Activated naive CD4-positive, alpha-beta T cell treated with anti-CD3 and anti-CD28 coated beads, Interleukin-2, amount 50 U/mL, for 24 hours (primary cell): Measurements from ENCODE around the gene PHKG2.

Experiments used
- H3K27ac Mint-ChIP-seq: one replicate; pipeline ENCODE4 v1.8.0; 2021; ENCODE audit warnings: mild to moderate bottlenecking, mixed read lengths
- H3K27me3 Mint-ChIP-seq: one replicate; pipeline ENCODE4 v1.8.0; 2021; ENCODE audit warnings: mixed read lengths
- H3K36me3 Mint-ChIP-seq: one replicate; pipeline ENCODE4 v1.8.0; 2021; ENCODE audit warnings: mixed read lengths
- H3K4me1 Mint-ChIP-seq: one replicate; pipeline ENCODE4 v1.8.0; 2021; ENCODE audit warnings: mixed read lengths
- H3K4me3 Mint-ChIP-seq: one replicate; pipeline ENCODE4 v1.8.0; 2021; ENCODE audit warnings: mild to moderate bottlenecking, mixed read lengths
- H3K9me3 Mint-ChIP-seq: one replicate; pipeline ENCODE4 v1.8.0; 2021; ENCODE audit warnings: mixed read lengths

The PHKG2 gene

DNA sequence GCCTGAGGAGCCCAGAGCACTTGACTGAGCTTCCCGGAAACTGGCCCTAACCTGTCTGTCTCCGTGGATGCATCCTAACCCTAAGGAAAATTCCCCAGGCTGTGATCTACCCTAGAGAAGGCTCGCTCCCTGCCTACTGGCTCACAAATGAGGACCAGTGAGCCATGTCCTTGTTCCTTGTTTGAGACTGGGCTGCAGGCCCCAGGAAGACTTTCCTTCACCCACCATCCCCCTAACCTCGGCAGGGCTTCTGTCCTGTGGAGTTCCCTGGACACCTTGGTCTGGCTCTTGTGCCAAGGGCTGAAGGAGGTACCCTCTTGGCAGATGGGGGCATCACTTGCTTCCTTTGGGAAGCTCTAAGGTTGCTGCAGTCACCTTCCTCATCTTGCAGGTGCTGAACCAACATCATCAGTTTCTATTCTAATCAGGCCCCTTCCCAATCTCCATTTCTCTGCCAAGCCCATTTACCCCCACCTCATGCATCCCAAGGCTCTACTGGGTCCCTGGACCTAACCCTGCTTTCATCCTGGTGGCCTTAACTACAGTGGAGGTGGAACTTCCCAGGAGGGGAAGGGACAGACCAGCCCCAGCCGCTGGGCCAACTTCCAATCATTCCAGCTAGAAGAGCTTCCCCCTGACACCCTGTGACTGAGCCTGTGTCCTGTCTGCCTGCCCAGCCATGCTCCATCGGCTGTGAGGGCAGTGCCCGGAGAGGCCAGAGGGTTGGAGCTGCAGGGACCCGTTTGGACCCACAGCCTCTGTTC lies 26.3 kb downstream of the PHKG2 start:
- no peak overlapping the region for H3K27ac Mint-ChIP-seq
- peaks cover 10% of the 10 kb centered on the region for H3K36me3 Mint-ChIP-seq
- no peaks in the 10 kb centered on the region for H3K27me3 Mint-ChIP-seq
- no peaks in the 10 kb centered on the region for H3K9me3 Mint-ChIP-seq
- peaks cover 23% of the 10 kb centered on the region for H3K4me1 Mint-ChIP-seq
- peak overlapping the region; percentile 92 for H3K4me3 Mint-ChIP-seq

DNA sequence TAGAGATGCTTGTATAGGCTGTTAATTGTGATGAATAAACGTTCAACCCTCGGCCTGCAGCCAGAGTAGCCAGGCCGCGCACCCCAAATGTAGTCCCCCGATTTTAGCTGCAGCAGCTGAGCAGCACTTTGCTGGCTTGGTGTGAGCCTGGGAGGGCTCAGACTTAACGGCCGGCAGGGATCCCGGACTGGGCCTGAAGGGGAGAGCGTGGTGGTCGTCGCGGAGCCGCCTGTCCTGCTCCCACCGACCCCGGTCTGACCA lies 26.8 kb downstream of the PHKG2 start:
- H3K9me3 Mint-ChIP-seq, result no peaks in the 10 kb centered on the region
- peaks cover 10% of the 10 kb centered on the region for H3K36me3 Mint-ChIP-seq
- no peaks in the 10 kb centered on the region for H3K27me3 Mint-ChIP-seq
- H3K27ac Mint-ChIP-seq, result peak overlapping the region; percentile 97
- H3K4me1 Mint-ChIP-seq, result peaks cover 23% of the 10 kb centered on the region
- peak overlapping the region; percentile 92 for H3K4me3 Mint-ChIP-seq

GRCh38 chr16:30775392-30776188 lies 27.4 kb downstream of the PHKG2 start:
- Mint-ChIP-seq H3K27me3 (no peaks in the 10 kb centered on the region), H3K36me3 (peaks cover 10% of the 10 kb centered on the region), H3K27ac (peak overlapping the region; percentile 97), H3K9me3 (no peaks in the 10 kb centered on the region), H3K4me1 (peaks cover 23% of the 10 kb centered on the region), H3K4me3 (peak overlapping the region; percentile 92)

- H3K9me3 Mint-ChIP-seq, result no peaks in the 10 kb centered on the region
- no peak overlapping the region for H3K27ac Mint-ChIP-seq
- peaks cover 3% of the 10 kb centered on the region for H3K36me3 Mint-ChIP-seq
- no peaks in the 10 kb centered on the region for H3K27me3 Mint-ChIP-seq
- H3K4me3 Mint-ChIP-seq, result peak overlapping the region; percentile 92
- H3K4me1 Mint-ChIP-seq, result peaks cover 16% of the 10 kb centered on the region
These were observed 29.5 kb downstream of the PHKG2 start for GRCh38 chr16:30777591-30778297.

DNA sequence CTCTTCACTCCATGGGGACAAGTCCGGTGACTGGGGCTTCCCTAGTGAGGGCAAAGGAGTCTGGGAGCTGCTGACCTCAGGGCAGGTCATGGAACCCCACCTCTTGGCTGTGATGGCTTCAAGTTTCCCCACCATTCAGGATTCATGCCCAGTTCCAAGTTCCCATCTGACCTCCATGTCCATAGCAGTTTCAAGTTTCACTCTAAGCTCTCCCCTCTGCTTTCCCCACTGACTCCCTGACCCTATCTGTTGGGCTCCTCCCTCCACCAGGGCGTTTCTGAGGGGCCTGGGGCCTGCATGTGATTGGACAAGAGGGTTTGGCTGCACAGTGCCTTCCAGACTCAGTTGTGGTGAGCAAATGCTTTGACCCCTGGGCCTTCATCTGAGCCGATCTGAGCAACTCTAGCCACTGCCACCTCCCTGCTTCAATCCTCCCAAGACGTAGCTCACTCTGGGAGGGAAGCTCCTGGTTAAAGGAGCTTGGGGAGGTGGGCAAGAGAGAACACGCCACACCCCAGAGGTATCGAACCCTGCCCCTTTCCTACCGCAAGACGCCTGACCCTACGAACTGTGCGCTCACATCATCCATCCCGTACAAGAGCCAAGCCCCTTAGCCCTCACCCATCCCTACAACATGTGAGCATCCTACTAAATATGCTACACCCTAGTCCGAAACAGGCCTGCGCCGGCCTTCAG lies 30.5 kb downstream of the PHKG2 start:
- H3K27me3 Mint-ChIP-seq, result no peaks in the 10 kb centered on the region
- H3K4me1 Mint-ChIP-seq, result peaks cover 14% of the 10 kb centered on the region
- peak overlapping the region; percentile 27 for H3K4me3 Mint-ChIP-seq
- no peaks in the 10 kb centered on the region for H3K9me3 Mint-ChIP-seq
- H3K27ac Mint-ChIP-seq, result peak overlapping the region; percentile 46
- peaks cover 3% of the 10 kb centered on the region for H3K36me3 Mint-ChIP-seq

GRCh38 chr16:30779596-30779995 lies 31.4 kb downstream of the PHKG2 start:
- peaks cover 13% of the 10 kb centered on the region for H3K4me1 Mint-ChIP-seq
- H3K36me3 Mint-ChIP-seq, result peaks cover under 1% of the 10 kb centered on the region
- no peaks in the 10 kb centered on the region for H3K9me3 Mint-ChIP-seq
- H3K4me3 Mint-ChIP-seq, result no peak overlapping the region
- no peak overlapping the region for H3K27ac Mint-ChIP-seq
- no peaks in the 10 kb centered on the region for H3K27me3 Mint-ChIP-seq

DNA sequence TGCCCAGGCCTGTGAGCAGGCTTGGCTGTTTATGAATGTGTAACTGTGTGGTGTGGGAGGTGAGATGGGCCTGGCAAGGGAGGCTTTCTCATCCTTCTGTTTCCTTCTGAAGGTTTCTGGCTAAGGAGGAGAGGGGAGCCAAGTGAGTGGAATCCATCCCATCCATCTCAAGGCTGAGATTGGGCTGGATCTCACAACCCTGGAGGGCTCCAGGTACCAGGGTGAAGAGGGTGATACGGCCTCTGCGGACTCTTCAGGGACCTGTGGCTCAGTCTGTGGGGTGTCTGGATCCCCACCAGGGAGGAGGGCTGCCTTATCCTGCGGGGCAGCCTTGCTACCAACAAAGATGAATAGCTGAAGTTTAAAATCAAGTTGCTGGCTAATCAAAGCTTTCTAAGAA lies 31.8 kb downstream of the PHKG2 start:
- Mint-ChIP-seq H3K36me3 (no peaks in the 10 kb centered on the region), H3K4me1 (peaks cover 12% of the 10 kb centered on the region), H3K4me3 (no peak overlapping the region), H3K27ac (peak overlapping the region; percentile 30), H3K27me3 (no peaks in the 10 kb centered on the region), H3K9me3 (no peaks in the 10 kb centered on the region)

GRCh38 chr16:30780549-30780948 lies 32.3 kb downstream of the PHKG2 start:
- no peaks in the 10 kb centered on the region for H3K27me3 Mint-ChIP-seq
- H3K4me3 Mint-ChIP-seq, result no peak overlapping the region
- H3K36me3 Mint-ChIP-seq, result no peaks in the 10 kb centered on the region
- H3K9me3 Mint-ChIP-seq, result no peaks in the 10 kb centered on the region
- H3K27ac Mint-ChIP-seq, result no peak overlapping the region
- H3K4me1 Mint-ChIP-seq, result peaks cover 17% of the 10 kb centered on the region

GRCh38 chr16:30782486-30783279 lies 34.5 kb downstream of the PHKG2 start:
- H3K27me3 Mint-ChIP-seq, result no peaks in the 10 kb centered on the region
- H3K4me3 Mint-ChIP-seq, result no peak overlapping the region
- no peaks in the 10 kb centered on the region for H3K36me3 Mint-ChIP-seq
- H3K27ac Mint-ChIP-seq, result no peak overlapping the region
- no peaks in the 10 kb centered on the region for H3K9me3 Mint-ChIP-seq
- peaks cover 24% of the 10 kb centered on the region for H3K4me1 Mint-ChIP-seq

GRCh38 chr16:30783280-30784109 lies 35.3 kb downstream of the PHKG2 start:
- Mint-ChIP-seq H3K36me3 (no peaks in the 10 kb centered on the region), H3K27me3 (no peaks in the 10 kb centered on the region), H3K4me3 (no peak overlapping the region), H3K9me3 (no peaks in the 10 kb centered on the region), H3K4me1 (peaks cover 27% of the 10 kb centered on the region), H3K27ac (no peak overlapping the region)

- Mint-ChIP-seq H3K9me3 (no peaks in the 10 kb centered on the region), H3K36me3 (no peaks in the 10 kb centered on the region), H3K27me3 (no peaks in the 10 kb centered on the region), H3K27ac (no peak overlapping the region), H3K4me1 (peaks cover 27% of the 10 kb centered on the region), H3K4me3 (no peak overlapping the region)
These were observed 36.0 kb downstream of the PHKG2 start for GRCh38 chr16:30784215-30784614.

- H3K4me1 Mint-ChIP-seq, result peaks cover 27% of the 10 kb centered on the region
- H3K27me3 Mint-ChIP-seq, result no peaks in the 10 kb centered on the region
- H3K36me3 Mint-ChIP-seq, result no peaks in the 10 kb centered on the region
- H3K9me3 Mint-ChIP-seq, result no peaks in the 10 kb centered on the region
- H3K27ac Mint-ChIP-seq, result peak overlapping the region; percentile 72
- peak overlapping the region; percentile 85 for H3K4me3 Mint-ChIP-seq
These were observed 37.2 kb downstream of the PHKG2 start for GRCh38 chr16:30785126-30786106.

DNA sequence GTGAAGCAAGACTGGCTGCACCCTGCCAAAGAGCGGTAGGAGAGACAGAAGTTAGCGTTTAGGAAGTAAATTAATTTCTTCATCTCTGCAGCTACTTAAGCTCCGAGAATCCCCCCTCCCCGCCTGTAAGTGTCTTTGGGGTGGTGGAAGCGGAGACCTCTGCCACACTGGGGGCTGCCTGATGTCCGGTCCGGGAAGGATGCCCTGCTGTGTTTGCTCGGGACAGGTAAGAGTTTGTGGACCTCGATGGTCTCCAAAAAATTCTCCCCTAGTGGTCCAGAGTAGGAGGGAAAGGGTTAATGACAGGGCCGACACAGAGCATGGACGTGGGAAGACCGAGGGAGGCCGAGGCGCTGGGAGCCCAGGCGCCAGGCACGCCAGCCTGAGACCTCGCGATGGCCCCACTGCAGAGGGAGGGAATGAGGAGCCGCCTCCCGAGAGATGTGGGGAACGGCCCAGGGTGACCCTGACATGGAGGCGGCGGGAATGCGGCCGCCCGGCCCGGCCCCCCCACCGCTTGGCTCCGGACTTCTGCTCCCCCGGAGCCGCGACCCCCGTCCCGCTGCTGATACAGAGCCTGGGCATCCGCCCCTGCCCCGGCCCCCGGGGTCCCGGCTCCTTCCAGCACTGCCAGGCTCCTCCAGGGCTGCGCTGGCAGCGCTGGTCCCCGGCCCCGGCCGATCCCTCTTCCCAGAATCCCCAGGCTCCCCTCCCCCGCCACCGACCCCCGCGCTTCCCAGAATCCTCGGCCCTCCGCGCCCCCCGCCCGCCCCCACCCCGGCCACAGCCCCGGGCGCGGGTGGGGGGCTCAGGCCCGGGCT lies 38.1 kb downstream of the PHKG2 start:
- Mint-ChIP-seq H3K27me3 (no peaks in the 10 kb centered on the region), H3K4me1 (peaks cover 27% of the 10 kb centered on the region), H3K9me3 (no peaks in the 10 kb centered on the region), H3K36me3 (no peaks in the 10 kb centered on the region), H3K4me3 (peak overlapping the region; percentile 85), H3K27ac (peak overlapping the region; percentile 76)
